Hepatocyte (in vitro differentiated cells): ENCODE measurements around the gene PRKCSH. TPM values are rescaled to one million over a fixed set of nuclear protein-coding genes. Genes with fewer than 3 reads are reported as not detected.
"Not testable (repeated sequence)": the region's sequence is repeated elsewhere in the genome, so short reads cannot be mapped to it uniquely, and the experiment has no call there.

ENCODE experiments used
- DNase-seq: peaks from one replicate; pipeline ENCODE4 v3.0.0-alpha.2; 2016; ENCODE audit warnings: low spot score
- H2AFZ ChIP-seq: fragments of 200-600 bp; sonication (generic); 2 replicates; pipeline ENCODE4 v1.6.0; 2016; ENCODE audit warnings: antibody characterized with exemption, mild to moderate bottlenecking
- H3K27ac ChIP-seq: fragments of 200-600 bp; sonication (generic); 2 replicates; pipeline ENCODE4 v1.5.1; 2016; ENCODE audit warnings: mild to moderate bottlenecking
- H3K27me3 ChIP-seq: fragments of 200-600 bp; sonication (generic); 2 replicates; pipeline ENCODE4 v1.6.1; 2016
- H3K36me3 ChIP-seq: fragments of 200-600 bp; sonication (generic); replicated peaks from 2 replicates; pipeline ENCODE4 v1.5.1; 2016; ENCODE audit warnings: low read depth; ENCODE audit not compliant: insufficient read depth
- H3K4me1 ChIP-seq: fragments of 200-600 bp; sonication (generic); 2 replicates; pipeline ENCODE4 v1.5.1; 2016; ENCODE audit warnings: mild to moderate bottlenecking, moderate library complexity; ENCODE audit not compliant: insufficient read depth
- H3K4me2 ChIP-seq: fragments of 200-600 bp; sonication (generic); 2 replicates; pipeline ENCODE4 v1.6.0; 2016
- H3K4me3 ChIP-seq: fragments of 200-600 bp; sonication (generic); 2 replicates; pipeline ENCODE4 v1.5.1; 2016; ENCODE audit warnings: mild to moderate bottlenecking
- H3K79me2 ChIP-seq: fragments of 200-600 bp; sonication (generic); 2 replicates; pipeline ENCODE4 v1.6.0; 2017; ENCODE audit warnings: mild to moderate bottlenecking
- H3K9me2 ChIP-seq: fragments of 200-600 bp; sonication (generic); replicated peaks from 2 replicates; pipeline ENCODE4 v1.6.0; 2017; ENCODE audit warnings: mild to moderate bottlenecking; ENCODE audit not compliant: insufficient read depth
- H3K9me3 ChIP-seq: fragments of 200-600 bp; sonication (generic); 2 replicates; pipeline ENCODE4 v1.5.1; 2016; ENCODE audit warnings: low read depth, mild to moderate bottlenecking
- H4K20me1 ChIP-seq: fragments of 200-600 bp; sonication (generic); 2 replicates; pipeline ENCODE4 v1.6.0; 2016; ENCODE audit warnings: mild to moderate bottlenecking; ENCODE audit not compliant: insufficient read depth, poor library complexity, severe bottlenecking
- EZH2 ChIP-seq: fragments of 200-600 bp; sonication (generic); IDR thresholded peaks from 2 replicates; pipeline ENCODE4 v1.6.1; 2016; ENCODE audit warnings: antibody characterized with exemption, mild to moderate bottlenecking, borderline replicate concordance
- EZH2phosphoT487 ChIP-seq: fragments of 200-600 bp; sonication (generic); IDR thresholded peaks from one replicate; pipeline ENCODE4 v1.6.1; 2018; ENCODE audit warnings: antibody characterized with exemption, mild to moderate bottlenecking, low read depth, moderate library complexity; ENCODE audit not compliant: unreplicated experiment, severe bottlenecking
- WGBS: methylation state at CpG from one replicate; pipeline ENCODE4 v1.1.6; 2016; ENCODE audit warnings: low lambda C conversion rate; ENCODE audit errors: missing lambda C conversion rate; 5-methylcytosine and 5-hydroxymethylcytosine counted together
- polyA plus RNA-seq: library from polyadenylated mRNA; unstranded; fragments of >200 nt; fragmentation: Nextera tagmentation; extraction: Ambion mirVana; gene quantifications from 2 replicates; pipeline ENCODE4 v1.2.1, GENCODE V29; 2016
- total RNA-seq: library from RNA; depleted of rRNA; stranded (reverse); fragments of >200 nt; gene quantifications from 2 replicates; pipeline ENCODE4 v1.2.3, GENCODE V29; 2014
- TF ChIP-seq, protein P1 (sequence below): fragments of 200-600 bp; sonication (generic); IDR thresholded peaks from 2 replicates; pipeline ENCODE4 v1.5.1; 2016; ENCODE audit warnings: antibody characterized with exemption, mild to moderate bottlenecking; ENCODE audit not compliant: poor library complexity

The PRKCSH gene
- total and polyA plus RNA-seq, 2 experiments from 2014 or later: 85.1 to 251 TPM

DNA sequence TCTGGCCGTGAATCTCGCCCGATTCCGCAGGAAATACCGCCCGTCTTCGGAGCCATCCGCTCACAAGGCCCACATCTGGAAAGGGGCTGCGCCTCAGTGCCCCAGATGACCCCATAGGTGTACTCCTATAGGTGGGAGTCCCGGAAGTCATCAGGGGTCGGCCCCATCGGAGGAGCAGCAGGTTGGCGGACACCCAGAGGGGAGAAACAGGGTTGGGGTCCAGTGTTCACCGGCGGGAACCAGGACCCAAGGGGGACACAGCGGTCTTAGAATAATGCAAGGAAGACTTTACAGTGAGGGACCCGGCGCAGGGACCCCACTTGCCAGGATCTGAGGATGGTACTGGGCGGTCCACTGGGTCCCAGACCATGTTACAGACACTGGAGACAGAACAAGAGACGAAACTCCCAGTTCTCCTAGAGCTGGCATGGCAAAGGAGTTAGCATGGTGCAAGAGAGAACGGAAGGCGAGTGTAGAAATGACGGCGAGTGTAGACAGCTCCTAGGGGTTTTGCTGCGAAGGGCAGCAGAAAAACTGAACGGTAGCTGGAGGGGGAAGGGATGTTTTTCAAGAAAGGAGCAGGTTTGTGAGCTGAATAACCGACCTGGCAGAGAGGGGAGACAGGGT lies 12.2 kb upstream of the PRKCSH start:
- H3K4me3 ChIP-seq: no peak overlapping the region
- H3K9me2 ChIP-seq: no peaks in the 10 kb centered on the region
- no peaks in the 10 kb centered on the region for H3K36me3 ChIP-seq
- H3K27ac ChIP-seq: no peak overlapping the region
- peaks cover 21% of the 10 kb centered on the region for H3K4me1 ChIP-seq
- no peak overlapping the region for H3K4me2 ChIP-seq
- TF ChIP-seq, protein P1, sequence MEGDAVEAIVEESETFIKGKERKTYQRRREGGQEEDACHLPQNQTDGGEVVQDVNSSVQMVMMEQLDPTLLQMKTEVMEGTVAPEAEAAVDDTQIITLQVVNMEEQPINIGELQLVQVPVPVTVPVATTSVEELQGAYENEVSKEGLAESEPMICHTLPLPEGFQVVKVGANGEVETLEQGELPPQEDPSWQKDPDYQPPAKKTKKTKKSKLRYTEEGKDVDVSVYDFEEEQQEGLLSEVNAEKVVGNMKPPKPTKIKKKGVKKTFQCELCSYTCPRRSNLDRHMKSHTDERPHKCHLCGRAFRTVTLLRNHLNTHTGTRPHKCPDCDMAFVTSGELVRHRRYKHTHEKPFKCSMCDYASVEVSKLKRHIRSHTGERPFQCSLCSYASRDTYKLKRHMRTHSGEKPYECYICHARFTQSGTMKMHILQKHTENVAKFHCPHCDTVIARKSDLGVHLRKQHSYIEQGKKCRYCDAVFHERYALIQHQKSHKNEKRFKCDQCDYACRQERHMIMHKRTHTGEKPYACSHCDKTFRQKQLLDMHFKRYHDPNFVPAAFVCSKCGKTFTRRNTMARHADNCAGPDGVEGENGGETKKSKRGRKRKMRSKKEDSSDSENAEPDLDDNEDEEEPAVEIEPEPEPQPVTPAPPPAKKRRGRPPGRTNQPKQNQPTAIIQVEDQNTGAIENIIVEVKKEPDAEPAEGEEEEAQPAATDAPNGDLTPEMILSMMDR: no peak
- no peak for TF ChIP-seq EZH2phosphoT487
- no peak for TF ChIP-seq EZH2
- H3K9me3 ChIP-seq: no peaks in the 10 kb centered on the region
- no peak for DNase-seq
- 91% methylated on average over 27 of the region's 27 CpGs for WGBS
- no peaks in the 10 kb centered on the region for H3K79me2 ChIP-seq
- H4K20me1 ChIP-seq: no peaks in the 10 kb centered on the region
- peaks cover 5% of the 10 kb centered on the region for H3K27me3 ChIP-seq
- no peak overlapping the region for H2AFZ ChIP-seq

DNA sequence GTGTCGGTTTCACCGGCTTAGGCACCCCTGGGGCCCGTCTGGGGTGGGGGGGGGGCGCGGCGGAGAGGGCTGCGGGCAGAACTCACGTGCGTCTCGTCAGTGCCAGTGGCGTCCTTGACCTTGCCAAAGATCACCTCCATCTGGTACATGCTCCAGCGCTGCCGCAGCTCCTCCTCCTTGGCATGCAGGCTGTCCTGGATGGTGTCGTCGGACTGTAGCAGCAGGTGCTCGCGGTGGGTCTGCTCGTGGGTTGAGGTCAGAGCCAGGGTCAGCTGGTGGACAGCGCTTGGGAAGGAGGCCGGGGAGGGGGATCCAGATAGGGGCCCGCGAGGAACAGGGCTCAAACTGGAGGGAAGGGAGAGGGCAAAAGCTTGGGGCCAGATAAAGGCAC lies 11.6 kb upstream of the PRKCSH start:
- H3K27ac ChIP-seq: no peak overlapping the region
- no peak overlapping the region for H3K4me2 ChIP-seq
- H4K20me1 ChIP-seq: no peaks in the 10 kb centered on the region
- H3K9me3 ChIP-seq: no peaks in the 10 kb centered on the region
- H3K36me3 ChIP-seq: no peaks in the 10 kb centered on the region
- H3K27me3 ChIP-seq: peaks cover 5% of the 10 kb centered on the region
- no peak for TF ChIP-seq EZH2phosphoT487
- H3K4me1 ChIP-seq: peaks cover 21% of the 10 kb centered on the region
- H2AFZ ChIP-seq: no peak overlapping the region
- H3K4me3 ChIP-seq: no peak overlapping the region
- 83% methylated on average over 16 of the region's 22 CpGs for WGBS
- no peak for DNase-seq
- no peaks in the 10 kb centered on the region for H3K9me2 ChIP-seq
- no peaks in the 10 kb centered on the region for H3K79me2 ChIP-seq

DNA sequence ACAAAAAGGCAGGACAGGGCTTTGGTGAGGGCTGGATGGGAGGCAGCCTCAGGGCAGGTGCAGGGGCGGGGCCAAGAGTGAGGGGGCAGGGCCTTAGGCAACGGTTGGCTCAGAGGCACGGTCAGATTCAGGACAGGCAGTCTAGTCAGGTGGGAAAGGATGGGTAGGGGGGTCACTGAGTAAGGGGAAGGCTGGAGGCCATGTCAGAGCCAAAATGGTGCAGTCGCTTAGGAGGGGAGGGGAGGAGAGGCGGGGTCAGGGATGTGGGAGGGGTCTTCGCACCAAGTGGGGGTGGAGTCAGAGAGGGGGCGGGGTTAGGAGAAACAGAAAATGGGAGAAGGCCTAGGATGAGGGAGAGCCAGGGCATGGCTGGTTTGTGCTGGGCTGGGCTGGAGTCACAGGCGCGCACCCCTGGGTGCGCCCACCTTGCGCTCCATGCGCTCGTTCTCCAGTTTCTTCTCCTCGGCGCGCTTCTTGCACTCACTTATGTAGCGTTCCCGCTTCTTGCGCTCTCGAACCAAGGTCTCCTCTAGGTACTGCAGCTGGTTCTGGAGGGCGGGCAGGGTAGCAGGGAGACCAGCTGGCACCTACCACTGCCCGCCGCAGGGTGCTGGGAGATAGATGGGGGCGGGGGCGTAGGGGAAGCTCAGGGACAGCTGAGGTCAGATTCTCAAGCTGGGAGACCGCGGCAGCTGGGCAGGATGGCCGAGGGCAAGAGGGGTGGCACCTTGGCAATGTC lies 9.5 kb upstream of the PRKCSH start:
- H4K20me1 ChIP-seq: no peaks in the 10 kb centered on the region
- no peak overlapping the region for H3K4me3 ChIP-seq
- no peak overlapping the region for H3K27ac ChIP-seq
- no peak overlapping the region for H3K4me2 ChIP-seq
- no peaks in the 10 kb centered on the region for H3K9me2 ChIP-seq
- no peak overlapping the region for H2AFZ ChIP-seq
- no peaks in the 10 kb centered on the region for H3K9me3 ChIP-seq
- 95% methylated on average over 21 of the region's 28 CpGs for WGBS
- H3K79me2 ChIP-seq: no peaks in the 10 kb centered on the region
- no peaks in the 10 kb centered on the region for H3K36me3 ChIP-seq
- H3K4me1 ChIP-seq: peaks cover 13% of the 10 kb centered on the region
- DNase-seq: no peak
- peaks cover 5% of the 10 kb centered on the region for H3K27me3 ChIP-seq
- TF ChIP-seq, protein P1: no peak
- no peak for TF ChIP-seq EZH2
- no peak for TF ChIP-seq EZH2phosphoT487

GRCh38 chr19:11426656-11427055 lies 8.8 kb upstream of the PRKCSH start:
- no peak for DNase-seq
- Histone ChIP-seq H3K27me3 (peaks cover 3% of the 10 kb centered on the region), H3K4me2 (no peak overlapping the region), H2AFZ (no peak overlapping the region), H3K79me2 (no peaks in the 10 kb centered on the region), H3K4me1 (peaks cover 7% of the 10 kb centered on the region), H3K4me3 (no peak overlapping the region), H3K9me2 (no peaks in the 10 kb centered on the region), H3K27ac (no peak overlapping the region), H3K9me3 (no peaks in the 10 kb centered on the region), H3K36me3 (no peaks in the 10 kb centered on the region), H4K20me1 (no peaks in the 10 kb centered on the region)
- TF ChIP-seq EZH2phosphoT487: no peak
- TF ChIP-seq EZH2: no peak
- TF ChIP-seq, protein P1: no peak
- WGBS: 89% methylated on average over 19 of the region's 19 CpGs

DNA sequence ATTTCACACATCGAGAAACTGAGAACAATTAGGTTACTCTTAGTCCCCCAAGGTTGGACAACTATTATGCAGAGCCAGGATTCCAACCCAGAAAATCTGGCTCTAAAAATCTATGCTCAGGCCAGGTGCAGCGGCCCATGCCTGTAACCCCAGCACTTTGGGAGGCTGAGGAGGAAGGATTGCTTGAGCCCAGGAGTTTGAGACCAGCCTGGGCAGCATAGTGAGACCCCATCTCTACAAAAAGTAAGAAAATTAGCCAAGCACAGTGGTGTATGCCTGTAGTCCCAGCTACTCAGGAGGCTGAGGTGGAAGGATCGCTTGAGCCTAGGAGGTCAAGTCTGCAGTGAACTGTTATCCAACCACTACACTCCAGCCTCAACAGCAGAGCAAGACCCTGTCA lies 1.9 kb upstream of the PRKCSH start:
- H3K4me1 ChIP-seq: peaks cover 12% of the 10 kb centered on the region
- not testable (repeated sequence) for H3K4me3 ChIP-seq, H3K27ac ChIP-seq, H3K36me3 ChIP-seq, H3K9me2 ChIP-seq, H3K4me2 ChIP-seq, H3K27me3 ChIP-seq, H2AFZ ChIP-seq, H4K20me1 ChIP-seq, H3K9me3 ChIP-seq, DNase-seq
- 100% methylated on average over 3 of the region's 3 CpGs for WGBS
- peaks cover 23% of the 10 kb centered on the region for H3K79me2 ChIP-seq
